OCI-LY1 (cell line): ENCODE results near the gene RCBTB1.

Experiments used
- H2AFZ ChIP-seq: fragments of 200-600 bp; sonication (generic), shearing (Covaris generic); 2 replicates; pipeline ENCODE4 v1.6.0; 2014; ENCODE audit warnings: antibody characterized with exemption, mild to moderate bottlenecking, low read length
- H3F3A ChIP-seq: fragments of 200-600 bp; sonication (generic), shearing (Covaris generic); 2 replicates; pipeline ENCODE4 v1.6.0; 2014; ENCODE audit warnings: mild to moderate bottlenecking, antibody characterized with exemption, low read length, moderate library complexity; ENCODE audit not compliant: insufficient read depth
- H3K27ac ChIP-seq: fragments of 200-600 bp; sonication (generic); 2 replicates; pipeline ENCODE4 v1.5.1; 2014; ENCODE audit warnings: low read length, mixed run types, mild to moderate bottlenecking, low read depth; ENCODE audit not compliant: poor library complexity, severe bottlenecking
- H3K27me3 ChIP-seq: fragments of 200-600 bp; sonication (generic); 2 replicates; pipeline ENCODE4 v1.6.0; 2014; ENCODE audit warnings: antibody characterized with exemption, mild to moderate bottlenecking, low read length, moderate library complexity; ENCODE audit not compliant: insufficient read depth
- H3K36me3 ChIP-seq: fragments of 200-600 bp; sonication (generic); 2 replicates; pipeline ENCODE4 v1.6.1; 2014; ENCODE audit warnings: mild to moderate bottlenecking, antibody characterized with exemption, low read length, moderate library complexity, mixed read lengths; ENCODE audit not compliant: insufficient read depth
- H3K4me1 ChIP-seq: fragments of 200-600 bp; sonication (generic); 2 replicates; pipeline ENCODE4 v1.5.1; 2014; ENCODE audit warnings: mild to moderate bottlenecking, low read length, moderate library complexity; ENCODE audit not compliant: insufficient read depth, severe bottlenecking
- H3K4me2 ChIP-seq: fragments of 200-600 bp; sonication (generic), shearing (Covaris generic); 2 replicates; pipeline ENCODE4 v1.6.1; 2014; ENCODE audit warnings: low read length
- H3K4me3 ChIP-seq: fragments of 200-600 bp; sonication (generic); 2 replicates; pipeline ENCODE4 v1.5.1; 2014; ENCODE audit warnings: low read length, low read depth, mild to moderate bottlenecking, mixed read lengths; ENCODE audit not compliant: poor library complexity, severe bottlenecking
- H3K79me2 ChIP-seq: fragments of 200-600 bp; shearing (Covaris generic); 2 replicates; pipeline ENCODE4 v1.6.1; 2016; ENCODE audit warnings: mixed run types, low read length, mixed read lengths; ENCODE audit not compliant: insufficient read depth
- H3K9ac ChIP-seq: fragments of 200-600 bp; sonication (generic), shearing (Covaris generic); 2 replicates; pipeline ENCODE4 v1.6.1; 2014; ENCODE audit warnings: mild to moderate bottlenecking, low read length, mixed read lengths
- H3K9me2 ChIP-seq: fragments of 200-600 bp; sonication (generic), shearing (Covaris generic); 2 replicates; pipeline ENCODE4 v1.6.1; 2014; ENCODE audit warnings: low read depth, mild to moderate bottlenecking, low read length, mixed read lengths
- H3K9me3 ChIP-seq: fragments of 200-600 bp; shearing (Covaris generic); 2 replicates; pipeline ENCODE4 v1.6.1; 2014; ENCODE audit warnings: low read length, mixed read lengths
- H4K20me1 ChIP-seq: fragments of 200-600 bp; sonication (generic), shearing (Covaris generic); 2 replicates; pipeline ENCODE4 v1.6.0; 2016; ENCODE audit warnings: mild to moderate bottlenecking, low read length; ENCODE audit not compliant: insufficient read depth
- EZH2 ChIP-seq: fragments of 200-600 bp; sonication (generic), shearing (Covaris generic); IDR thresholded peaks from 2 replicates; pipeline ENCODE4 v1.8.0; 2017; ENCODE audit warnings: borderline replicate concordance, mixed run types, mild to moderate bottlenecking, antibody characterized with exemption, low read length, moderate library complexity, mixed read lengths
- TF ChIP-seq, protein P1 (sequence below): fragments of 200-600 bp; sonication (generic), shearing (Covaris generic); IDR thresholded peaks from 2 replicates; pipeline ENCODE4 v1.5.1; 2017; ENCODE audit warnings: mild to moderate bottlenecking, antibody characterized with exemption, low read length, moderate library complexity, mixed read lengths

The RCBTB1 gene

GRCh38 chr13:49563516-49563915 is 21.8 kb downstream of the RCBTB1 start:
- no peaks in the 10 kb centered on the region for H3K27me3 ChIP-seq
- no peak overlapping the region for H2AFZ ChIP-seq
- no peaks in the 10 kb centered on the region for H3K4me1 ChIP-seq
- no peaks in the 10 kb centered on the region for H3F3A ChIP-seq
- TF ChIP-seq EZH2 = no peak
- TF ChIP-seq, protein P1, sequence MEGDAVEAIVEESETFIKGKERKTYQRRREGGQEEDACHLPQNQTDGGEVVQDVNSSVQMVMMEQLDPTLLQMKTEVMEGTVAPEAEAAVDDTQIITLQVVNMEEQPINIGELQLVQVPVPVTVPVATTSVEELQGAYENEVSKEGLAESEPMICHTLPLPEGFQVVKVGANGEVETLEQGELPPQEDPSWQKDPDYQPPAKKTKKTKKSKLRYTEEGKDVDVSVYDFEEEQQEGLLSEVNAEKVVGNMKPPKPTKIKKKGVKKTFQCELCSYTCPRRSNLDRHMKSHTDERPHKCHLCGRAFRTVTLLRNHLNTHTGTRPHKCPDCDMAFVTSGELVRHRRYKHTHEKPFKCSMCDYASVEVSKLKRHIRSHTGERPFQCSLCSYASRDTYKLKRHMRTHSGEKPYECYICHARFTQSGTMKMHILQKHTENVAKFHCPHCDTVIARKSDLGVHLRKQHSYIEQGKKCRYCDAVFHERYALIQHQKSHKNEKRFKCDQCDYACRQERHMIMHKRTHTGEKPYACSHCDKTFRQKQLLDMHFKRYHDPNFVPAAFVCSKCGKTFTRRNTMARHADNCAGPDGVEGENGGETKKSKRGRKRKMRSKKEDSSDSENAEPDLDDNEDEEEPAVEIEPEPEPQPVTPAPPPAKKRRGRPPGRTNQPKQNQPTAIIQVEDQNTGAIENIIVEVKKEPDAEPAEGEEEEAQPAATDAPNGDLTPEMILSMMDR = no peak
- H3K4me3 ChIP-seq = no peak overlapping the region
- no peaks in the 10 kb centered on the region for H4K20me1 ChIP-seq
- H3K9me2 ChIP-seq = no peaks in the 10 kb centered on the region
- H3K36me3 ChIP-seq = peaks cover 55% of the 10 kb centered on the region
- no peak overlapping the region for H3K4me2 ChIP-seq
- H3K9me3 ChIP-seq = no peaks in the 10 kb centered on the region
- no peak overlapping the region for H3K27ac ChIP-seq
- H3K9ac ChIP-seq = no peak overlapping the region
- H3K79me2 ChIP-seq = no peaks in the 10 kb centered on the region

- Histone ChIP-seq H3K36me3 (peaks cover 63% of the 10 kb centered on the region), H3K9me2 (no peaks in the 10 kb centered on the region), H3K9ac (no peak overlapping the region), H3K27ac (no peak overlapping the region), H3K4me3 (no peak overlapping the region), H3K27me3 (no peaks in the 10 kb centered on the region), H3F3A (no peaks in the 10 kb centered on the region), H2AFZ (no peak overlapping the region), H3K9me3 (no peaks in the 10 kb centered on the region), H3K4me2 (no peak overlapping the region), H3K4me1 (no peaks in the 10 kb centered on the region), H3K79me2 (no peaks in the 10 kb centered on the region), H4K20me1 (no peaks in the 10 kb centered on the region)
- TF ChIP-seq EZH2 = no peak
- TF ChIP-seq, protein P1 = no peak
Observed at GRCh38 chr13:49561062-49561410, 24.3 kb downstream of the RCBTB1 start.

GRCh38 chr13:49560270-49561061 is 24.9 kb downstream of the RCBTB1 start:
- no peaks in the 10 kb centered on the region for H3K9me3 ChIP-seq
- H3K36me3 ChIP-seq = peaks cover 69% of the 10 kb centered on the region
- no peaks in the 10 kb centered on the region for H3K4me1 ChIP-seq
- H3K79me2 ChIP-seq = no peaks in the 10 kb centered on the region
- H3F3A ChIP-seq = no peaks in the 10 kb centered on the region
- no peaks in the 10 kb centered on the region for H4K20me1 ChIP-seq
- no peak overlapping the region for H3K27ac ChIP-seq
- H3K9me2 ChIP-seq = no peaks in the 10 kb centered on the region
- H3K27me3 ChIP-seq = no peaks in the 10 kb centered on the region
- H2AFZ ChIP-seq = no peak overlapping the region
- H3K4me3 ChIP-seq = no peak overlapping the region
- no peak overlapping the region for H3K4me2 ChIP-seq
- TF ChIP-seq, protein P1 = peak; percentile 38; the same call in 1 of the 2 replicates
- TF ChIP-seq EZH2 = no peak
- H3K9ac ChIP-seq = no peak overlapping the region
